Fibroblast of lung (primary cell): ENCODE results near the gene NEUROD2.

Experiments
- EZH2 ChIP-seq: IDR thresholded peaks from 2 replicates; pipeline ENCODE4 v1.5.1; 2012; ENCODE audit warnings: low read length, control low read depth, mild to moderate bottlenecking; ENCODE audit errors: missing control alignments
- TF ChIP-seq, protein P1 (sequence below), 2 donors: IDR thresholded peaks in 1 of 2; conservative IDR thresholded peaks in 1 of 2; 1 replicate in 1 of 2; 2 replicates in 1 of 2; pipeline ENCODE4 v1.5.1; 2011 to 2012; ENCODE audit warnings: low read length in 2 of 2, control low read depth in 1 of 2, inconsistent platforms in 1 of 2, low read depth in 1 of 2, mild to moderate bottlenecking in 1 of 2

DNA sequence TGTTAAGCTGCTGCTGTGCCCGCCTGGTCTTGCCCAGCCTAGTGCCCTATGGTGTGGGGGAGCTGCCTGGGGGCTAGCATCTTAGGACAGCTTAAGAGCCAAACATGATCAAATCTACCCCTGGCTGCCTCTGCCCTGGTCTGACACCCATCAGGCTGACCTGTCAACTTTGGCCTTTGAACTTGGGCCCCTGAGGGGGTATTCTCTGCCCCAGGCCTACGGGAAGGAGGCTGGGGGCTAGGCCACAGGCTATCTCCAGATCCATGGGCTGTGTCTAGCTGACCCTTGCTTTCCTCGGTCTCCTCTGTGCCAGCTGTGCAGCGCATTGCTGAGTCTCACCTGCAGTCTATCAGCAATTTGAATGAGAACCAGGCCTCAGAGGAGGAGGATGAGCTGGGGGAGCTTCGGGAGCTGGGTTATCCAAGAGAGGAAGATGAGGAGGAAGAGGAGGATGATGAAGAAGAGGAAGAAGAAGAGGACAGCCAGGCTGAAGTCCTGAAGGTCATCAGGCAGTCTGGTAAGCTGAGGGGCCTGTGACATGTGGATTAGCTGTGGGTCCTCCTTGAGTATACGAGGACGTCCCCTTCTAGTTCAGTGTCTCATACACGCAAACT lies 26.0 kb upstream of the NEUROD2 start:
- TF ChIP-seq, protein P1, sequence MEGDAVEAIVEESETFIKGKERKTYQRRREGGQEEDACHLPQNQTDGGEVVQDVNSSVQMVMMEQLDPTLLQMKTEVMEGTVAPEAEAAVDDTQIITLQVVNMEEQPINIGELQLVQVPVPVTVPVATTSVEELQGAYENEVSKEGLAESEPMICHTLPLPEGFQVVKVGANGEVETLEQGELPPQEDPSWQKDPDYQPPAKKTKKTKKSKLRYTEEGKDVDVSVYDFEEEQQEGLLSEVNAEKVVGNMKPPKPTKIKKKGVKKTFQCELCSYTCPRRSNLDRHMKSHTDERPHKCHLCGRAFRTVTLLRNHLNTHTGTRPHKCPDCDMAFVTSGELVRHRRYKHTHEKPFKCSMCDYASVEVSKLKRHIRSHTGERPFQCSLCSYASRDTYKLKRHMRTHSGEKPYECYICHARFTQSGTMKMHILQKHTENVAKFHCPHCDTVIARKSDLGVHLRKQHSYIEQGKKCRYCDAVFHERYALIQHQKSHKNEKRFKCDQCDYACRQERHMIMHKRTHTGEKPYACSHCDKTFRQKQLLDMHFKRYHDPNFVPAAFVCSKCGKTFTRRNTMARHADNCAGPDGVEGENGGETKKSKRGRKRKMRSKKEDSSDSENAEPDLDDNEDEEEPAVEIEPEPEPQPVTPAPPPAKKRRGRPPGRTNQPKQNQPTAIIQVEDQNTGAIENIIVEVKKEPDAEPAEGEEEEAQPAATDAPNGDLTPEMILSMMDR (conservative IDR thresholded peaks at IDR 0.05 in 1 of 2, IDR thresholded peaks at IDR 0.05 in 1 of 2; ENCODE audit: low read depth in 1 of 2, low read length in 2 of 2) = no peak
- TF ChIP-seq EZH2 = no peak
